PC-3 (cell line): ENCODE results near the gene WLS. TPM values are rescaled to one million over a fixed set of nuclear protein-coding genes. Genes with fewer than 3 reads are reported as not detected.

ENCODE experiments used
- ATAC-seq: fragments of 200-7000 bp; cut with Tn5 transposase; 2 replicates; pipeline ENCODE4 v1.9.1; 2020; ENCODE audit warnings: mild to moderate bottlenecking, moderate library complexity
- BruUV-seq: library from RNA; stranded (reverse); fragments of 400-500 nt; replicated peaks from 2 replicates; lab custom pipeline; 2021; lab: Mats Ljungman, UMichigan
- CTCF ChIA-PET: fragments of 300-600 bp; sonication (Branson Sonifier 250); formaldehyde crosslinking; loops from one replicate; lab custom pipeline; 2022; ENCODE audit warnings: antibody characterized with exemption; lab: Charles Lee
- POLR2A ChIA-PET: fragments of 300-600 bp; sonication (Branson Sonifier 250); formaldehyde crosslinking; loops from one replicate; lab custom pipeline; 2022; ENCODE audit warnings: antibody characterized with exemption; ENCODE audit not compliant: unreplicated experiment; lab: Charles Lee
- DNase-seq: peaks from one replicate; pipeline ENCODE4 v3.0.0-alpha.2; 2015
- H2AFZ ChIP-seq: fragments of 300-600 bp; sonication (generic); 2 replicates; pipeline ENCODE4 v1.6.0; 2016; ENCODE audit warnings: antibody characterized with exemption, low read length
- H3F3A ChIP-seq: fragments of 300-600 bp; sonication (generic); one replicate; pipeline ENCODE4 v1.6.0; 2017; ENCODE audit warnings: antibody characterized with exemption, low read length, control low read depth, mild to moderate bottlenecking; ENCODE audit not compliant: unreplicated experiment
- H3K27ac ChIP-seq: fragments of 300-600 bp; sonication (generic); 2 replicates; pipeline ENCODE4 v1.5.1; 2016; ENCODE audit warnings: mild to moderate bottlenecking, low read length
- H3K27me3 ChIP-seq: fragments of 300-600 bp; sonication (generic); 2 replicates; pipeline ENCODE4 v1.6.1; 2016; ENCODE audit warnings: low read length, mixed read lengths
- H3K36me3 ChIP-seq: fragments of 300-600 bp; sonication (generic); 2 replicates; pipeline ENCODE4 v1.6.1; 2016; ENCODE audit warnings: low read depth, mixed run types, low read length, mixed read lengths
- H3K4me1 ChIP-seq: fragments of 300-600 bp; sonication (generic); 2 replicates; pipeline ENCODE4 v1.5.1; 2016; ENCODE audit warnings: low read length; ENCODE audit not compliant: insufficient read depth
- H3K4me2 ChIP-seq: fragments of 300-600 bp; sonication (generic); 2 replicates; pipeline ENCODE4 v1.6.0; 2016; ENCODE audit warnings: low read length
- H3K4me3 ChIP-seq: fragments of 300-600 bp; sonication (generic); 2 replicates; pipeline ENCODE4 v1.5.1; 2016; ENCODE audit warnings: mild to moderate bottlenecking, low read length, mixed read lengths
- H3K79me2 ChIP-seq: fragments of 300-600 bp; sonication (generic); 2 replicates; pipeline ENCODE4 v1.6.1; 2017; ENCODE audit warnings: low read length, mixed read lengths
- H3K9ac ChIP-seq: fragments of 300-600 bp; sonication (generic); 2 replicates; pipeline ENCODE4 v1.6.0; 2016; ENCODE audit warnings: mild to moderate bottlenecking, low read length
- H3K9me2 ChIP-seq: fragments of 300-600 bp; sonication (generic); replicated peaks from 2 replicates; pipeline ENCODE4 v1.6.1; 2016; ENCODE audit warnings: mixed run types, low read length, mixed read lengths
- H3K9me3 ChIP-seq: fragments of 300-600 bp; sonication (generic); 2 replicates; pipeline ENCODE4 v1.6.1; 2016; ENCODE audit warnings: low read length, mixed read lengths
- H4K20me1 ChIP-seq: fragments of 300-600 bp; sonication (generic); 2 replicates; pipeline ENCODE4 v1.6.1; 2016; ENCODE audit warnings: low read length, mixed read lengths
- CTCF ChIP-seq: fragments of 300-600 bp; sonication (generic); conservative IDR thresholded peaks from 2 replicates; pipeline ENCODE4 v1.5.1; 2017; ENCODE audit warnings: antibody characterized with exemption, low read depth, mild to moderate bottlenecking, low read length
- EZH2 ChIP-seq: fragments of 300-600 bp; sonication (generic); IDR thresholded peaks from one replicate; pipeline ENCODE4 v1.6.1; 2017; ENCODE audit warnings: antibody characterized with exemption, mild to moderate bottlenecking, low read length; ENCODE audit not compliant: unreplicated experiment
- EZH2phosphoT487 ChIP-seq: fragments of 300-600 bp; sonication (generic); IDR thresholded peaks from 2 replicates; pipeline ENCODE4 v1.6.1; 2018; ENCODE audit warnings: mild to moderate bottlenecking, antibody characterized with exemption, low read length, borderline replicate concordance
- intact Hi-C: fragments of 100-400 bp; cut with micrococcal nuclease; formaldehyde crosslinking; loops from 2 replicates; pipeline ENCODE4 v1.9.0; 2023
- total RNA-seq: library from RNA; depleted of rRNA; stranded (reverse); fragments of >200 nt; gene quantifications from 2 replicates; pipeline ENCODE4 v1.2.3, GENCODE V29; 2014

WLS gene
- total RNA-seq, 1 experiment from 2014 or later, result 19.1 TPM

GRCh38 chr1:68206848-68207689 is 25.3 kb downstream of the WLS start:
- no peaks in the 10 kb centered on the region for H3K36me3 ChIP-seq
- DNase-seq (peak; percentile 78), ATAC-seq (peak; percentile 48)
- no peak overlapping the region for H3K4me3 ChIP-seq
- no peaks in the 10 kb centered on the region for H3K9me3 ChIP-seq
- intact Hi-C loops, result no loop called here
- H3K4me1 ChIP-seq, result peaks cover 28% of the 10 kb centered on the region
- H3F3A ChIP-seq, result no peaks in the 10 kb centered on the region
- no peak overlapping the region for H3K9ac ChIP-seq
- no peaks in the 10 kb centered on the region for H4K20me1 ChIP-seq
- H2AFZ ChIP-seq, result no peak overlapping the region
- no peaks in the 10 kb centered on the region for H3K9me2 ChIP-seq
- BruUV-seq, result no TSS peak
- peak overlapping the region; percentile 32; the same call in 1 of the 2 replicates for H3K4me2 ChIP-seq
- no peaks in the 10 kb centered on the region for H3K27me3 ChIP-seq
- TF ChIP-seq EZH2phosphoT487 (no peak), CTCF (no peak), EZH2 (no peak)
- ChIA-PET POLR2A (interaction anchor here (0.7 kb wide), 1 partner anchor 44 kb away, joined by 4 read pairs; no protein-coding TSS in a partner anchor), CTCF (interaction anchor here (0.9 kb wide), 1 partner anchor 87 kb away, joined by 3 read pairs; no protein-coding TSS in a partner anchor)
- no peaks in the 10 kb centered on the region for H3K79me2 ChIP-seq
- no peak overlapping the region for H3K27ac ChIP-seq

DNA sequence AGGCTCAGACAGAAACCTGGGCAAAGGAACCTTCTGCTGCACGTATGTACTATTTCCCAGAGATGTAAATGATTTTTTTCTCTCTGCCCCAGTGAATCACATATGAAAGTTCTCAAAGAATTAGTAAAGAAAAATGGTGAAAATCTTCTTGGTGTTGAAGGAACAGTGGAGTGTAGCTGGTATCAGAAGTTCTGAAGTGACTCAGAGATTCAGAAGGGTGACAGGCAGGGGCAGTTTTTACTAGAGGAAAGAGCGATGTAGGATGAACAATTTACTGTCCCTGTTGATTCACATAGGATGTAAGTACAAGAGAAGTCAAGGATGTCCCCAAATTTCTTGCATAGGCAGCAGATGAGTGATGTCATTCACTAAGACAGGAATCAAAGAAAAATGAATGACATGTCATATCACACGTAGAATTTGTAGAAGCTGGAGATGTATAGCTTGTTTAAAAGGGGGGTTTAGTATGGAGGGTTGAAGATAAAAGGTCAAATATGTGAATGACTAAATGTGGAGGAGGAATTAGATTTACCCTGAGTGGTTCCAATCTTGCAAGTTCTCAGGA is 26.4 kb downstream of the WLS start:
- Histone ChIP-seq H3K27ac (no peak overlapping the region), H3K4me1 (peaks cover 32% of the 10 kb centered on the region), H4K20me1 (no peaks in the 10 kb centered on the region), H3K9me3 (no peaks in the 10 kb centered on the region), H3K36me3 (no peaks in the 10 kb centered on the region), H3K79me2 (no peaks in the 10 kb centered on the region), H3K4me2 (no peak overlapping the region), H3K4me3 (no peak overlapping the region), H3K27me3 (no peaks in the 10 kb centered on the region), H3K9ac (no peak overlapping the region), H3F3A (no peaks in the 10 kb centered on the region), H2AFZ (no peak overlapping the region), H3K9me2 (no peaks in the 10 kb centered on the region)
- BruUV-seq, result no TSS peak
- TF ChIP-seq CTCF (no peak), EZH2 (no peak), EZH2phosphoT487 (no peak)
- DNase-seq, result no peak
- CTCF ChIA-PET, result interaction anchor here (0.5 to 0.6 kb wide), 2 partner anchors 33 to 88 kb away, joined by 4 read pairs; no protein-coding TSS in a partner anchor
- no peak for ATAC-seq
- POLR2A ChIA-PET, result no interaction called here
- intact Hi-C loops, result no loop called here
